ENCODE results near the gene RBM17. TPM values are rescaled to one million over a fixed set of nuclear protein-coding genes. Genes with fewer than 3 reads are reported as not detected.

The RBM17 gene
- total and polyA plus RNA-seq, 2 of the 4 experiments (the other 2 are of a cell fraction), result 24.6 to 56.7 TPM

DNA sequence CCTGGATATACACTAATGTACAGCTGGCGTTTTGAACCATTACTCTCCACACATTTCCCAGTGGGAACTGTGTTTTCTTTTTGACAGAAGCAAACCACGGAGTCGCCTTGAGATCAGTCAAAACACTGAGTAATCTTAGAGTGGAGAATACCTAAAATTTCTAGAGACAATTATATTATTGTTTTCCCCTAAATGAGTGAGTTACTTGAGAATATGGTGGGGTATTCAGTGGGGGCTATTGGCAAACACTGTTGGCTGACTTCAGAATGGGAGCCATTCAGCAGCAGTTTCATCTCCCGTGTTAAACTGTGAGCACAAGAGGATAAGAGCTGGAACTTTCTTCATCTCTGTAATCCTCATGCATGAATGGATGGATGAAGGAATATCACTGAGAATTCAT, 32.9 kb upstream of the RBM17 start:
- TF ChIP-seq RCOR1 (IDR thresholded peaks at IDR 0.05; ENCODE audit: insufficient replicate concordance, low read length), result no peak
- no peak for TF ChIP-seq POLR2A (IDR thresholded peaks at IDR 0.05; ENCODE audit: low read depth, low read length)
- no peak for TF ChIP-seq RFX5 (IDR thresholded peaks at IDR 0.05; ENCODE audit: low read depth, low read length)
- TF ChIP-seq, protein P1, sequence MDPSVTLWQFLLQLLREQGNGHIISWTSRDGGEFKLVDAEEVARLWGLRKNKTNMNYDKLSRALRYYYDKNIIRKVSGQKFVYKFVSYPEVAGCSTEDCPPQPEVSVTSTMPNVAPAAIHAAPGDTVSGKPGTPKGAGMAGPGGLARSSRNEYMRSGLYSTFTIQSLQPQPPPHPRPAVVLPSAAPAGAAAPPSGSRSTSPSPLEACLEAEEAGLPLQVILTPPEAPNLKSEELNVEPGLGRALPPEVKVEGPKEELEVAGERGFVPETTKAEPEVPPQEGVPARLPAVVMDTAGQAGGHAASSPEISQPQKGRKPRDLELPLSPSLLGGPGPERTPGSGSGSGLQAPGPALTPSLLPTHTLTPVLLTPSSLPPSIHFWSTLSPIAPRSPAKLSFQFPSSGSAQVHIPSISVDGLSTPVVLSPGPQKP (IDR thresholded peaks at IDR 0.05; ENCODE audit: borderline replicate concordance, low read depth, low read length), result no peak
- TF ChIP-seq, protein P2, sequence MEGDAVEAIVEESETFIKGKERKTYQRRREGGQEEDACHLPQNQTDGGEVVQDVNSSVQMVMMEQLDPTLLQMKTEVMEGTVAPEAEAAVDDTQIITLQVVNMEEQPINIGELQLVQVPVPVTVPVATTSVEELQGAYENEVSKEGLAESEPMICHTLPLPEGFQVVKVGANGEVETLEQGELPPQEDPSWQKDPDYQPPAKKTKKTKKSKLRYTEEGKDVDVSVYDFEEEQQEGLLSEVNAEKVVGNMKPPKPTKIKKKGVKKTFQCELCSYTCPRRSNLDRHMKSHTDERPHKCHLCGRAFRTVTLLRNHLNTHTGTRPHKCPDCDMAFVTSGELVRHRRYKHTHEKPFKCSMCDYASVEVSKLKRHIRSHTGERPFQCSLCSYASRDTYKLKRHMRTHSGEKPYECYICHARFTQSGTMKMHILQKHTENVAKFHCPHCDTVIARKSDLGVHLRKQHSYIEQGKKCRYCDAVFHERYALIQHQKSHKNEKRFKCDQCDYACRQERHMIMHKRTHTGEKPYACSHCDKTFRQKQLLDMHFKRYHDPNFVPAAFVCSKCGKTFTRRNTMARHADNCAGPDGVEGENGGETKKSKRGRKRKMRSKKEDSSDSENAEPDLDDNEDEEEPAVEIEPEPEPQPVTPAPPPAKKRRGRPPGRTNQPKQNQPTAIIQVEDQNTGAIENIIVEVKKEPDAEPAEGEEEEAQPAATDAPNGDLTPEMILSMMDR (conservative IDR thresholded peaks at IDR 0.05; ENCODE audit: low read depth, low read length), result no peak
- no peak for TF ChIP-seq CEBPB (IDR thresholded peaks at IDR 0.05; ENCODE audit: low read depth, low read length)
- no peak for TF ChIP-seq CHD1 (IDR thresholded peaks at IDR 0.05; ENCODE audit: low read depth, low read length)
- TF ChIP-seq FOS (IDR thresholded peaks at IDR 0.05; ENCODE audit: low read depth, low read length), result no peak
- TF ChIP-seq NFE2L2 (IDR thresholded peaks at IDR 0.05; ENCODE audit: low read depth, low read length), result no peak
- TF ChIP-seq MAZ (IDR thresholded peaks at IDR 0.05; ENCODE audit: borderline replicate concordance, low read depth, low read length), result no peak
- no peak for TF ChIP-seq MAFK (IDR thresholded peaks at IDR 0.05; ENCODE audit: low read depth, low read length)
- no peak for TF ChIP-seq MXI1 (IDR thresholded peaks at IDR 0.05; ENCODE audit: borderline replicate concordance, low read depth, low read length)
- TF ChIP-seq SMC3 (IDR thresholded peaks at IDR 0.05; ENCODE audit: low read depth, low read length), result no peak
- no peak for TF ChIP-seq BHLHE40 (IDR thresholded peaks at IDR 0.05; ENCODE audit: low read depth, low read length)
- TF ChIP-seq, protein P3, sequence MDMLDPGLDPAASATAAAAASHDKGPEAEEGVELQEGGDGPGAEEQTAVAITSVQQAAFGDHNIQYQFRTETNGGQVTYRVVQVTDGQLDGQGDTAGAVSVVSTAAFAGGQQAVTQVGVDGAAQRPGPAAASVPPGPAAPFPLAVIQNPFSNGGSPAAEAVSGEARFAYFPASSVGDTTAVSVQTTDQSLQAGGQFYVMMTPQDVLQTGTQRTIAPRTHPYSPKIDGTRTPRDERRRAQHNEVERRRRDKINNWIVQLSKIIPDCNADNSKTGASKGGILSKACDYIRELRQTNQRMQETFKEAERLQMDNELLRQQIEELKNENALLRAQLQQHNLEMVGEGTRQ (IDR thresholded peaks at IDR 0.05; ENCODE audit: low read depth, low read length), result no peak
- TF ChIP-seq RAD21 (IDR thresholded peaks at IDR 0.05; ENCODE audit: low read length), result no peak
- intact Hi-C loops (cut with micrococcal nuclease), result no loop called here

More for the DNA sequence above, 32.9 kb upstream of the RBM17 start:
- H2AK5ac ChIP-seq (ENCODE audit: low read depth, low read length), result no peak overlapping the region
- H3K9me3 ChIP-seq (ENCODE audit: control insufficient read depth, insufficient read depth, low read length), result no peaks in the 10 kb centered on the region
- no peak overlapping the region for H2BK120ac ChIP-seq (ENCODE audit: low read depth, low read length)
- H3K79me1 ChIP-seq (ENCODE audit: low read depth in 1 of 2, low read length in 2 of 2), result no peaks in the 10 kb centered on the region
- BruUV-seq (replicated peaks), result no TSS peak
- H2BK5ac ChIP-seq (ENCODE audit: low read depth, low read length, poor library complexity, severe bottlenecking), result no peak overlapping the region
- no peak overlapping the region for H3K4ac ChIP-seq (ENCODE audit: low read depth, low read length)
- DNase-seq, result no peak
- H3K36me3 ChIP-seq (ENCODE audit: control insufficient read depth, insufficient read depth, low read length), result no peaks in the 10 kb centered on the region
- dilution Hi-C loops (cut with HindIII; ENCODE audit: low sequenced_read_pairs, unreplicated experiment) (no loop called here), in situ Hi-C loops (cut with MboI; ENCODE audit: low sequenced_read_pairs) (no loop called here)
- no peak overlapping the region for H3K9ac ChIP-seq (ENCODE audit: low read depth, low read length)
- H2AFZ ChIP-seq (replicated peaks; ENCODE audit: low read length, poor library complexity), result no peak overlapping the region
- H3K4me3 ChIP-seq (ENCODE audit: insufficient read depth, low read depth, low read length), result no peak overlapping the region
- H2BK20ac ChIP-seq (ENCODE audit: low read depth, low read length), result no peak overlapping the region
- H3K27ac ChIP-seq (ENCODE audit: insufficient read depth, low read length), result no peak overlapping the region
- H3K14ac ChIP-seq (replicated peaks; ENCODE audit: low read depth, low read length), result no peak overlapping the region
- H3K4me1 ChIP-seq (ENCODE audit: control insufficient read depth, insufficient read depth, low read length), result peaks cover 3% of the 10 kb centered on the region; the same call in 1 of the 2 replicates
- no peak overlapping the region for H3K56ac ChIP-seq (ENCODE audit: extremely low read depth, insufficient read depth, low read length)
- no peak overlapping the region for H2BK15ac ChIP-seq (ENCODE audit: low read depth, low read length)
- H4K20me1 ChIP-seq (ENCODE audit: insufficient read depth, low read length), result no peaks in the 10 kb centered on the region
- no peak overlapping the region for H4K5ac ChIP-seq (ENCODE audit: low read depth, low read length)
- CTCF ChIA-PET, result no interaction called here
- POLR2A ChIA-PET (ENCODE audit: unreplicated experiment), result no interaction called here
- H3K27me3 ChIP-seq (ENCODE audit: control insufficient read depth, insufficient read depth, low read length), result peaks cover 17% of the 10 kb centered on the region
- no peak overlapping the region for H3K23ac ChIP-seq (ENCODE audit: low read depth, low read length)
- H4K91ac ChIP-seq (ENCODE audit: insufficient read depth, low read depth, low read length), result no peak overlapping the region
- ATAC-seq (ENCODE audit: low read depth), result no peak
- no peak overlapping the region for H3K18ac ChIP-seq (ENCODE audit: low read depth, low read length)
- H3K4me2 ChIP-seq (ENCODE audit: low read depth, low read length), result no peak overlapping the region
- no peak overlapping the region for H2AK9ac ChIP-seq (replicated peaks; ENCODE audit: low read depth, low read length, poor library complexity)
- H3K9me1 ChIP-seq (ENCODE audit: insufficient read depth, low read length), result no peaks in the 10 kb centered on the region
- no CpG with 5 or more reads among the region's 4 CpGs for WGBS, 2 experiments (ENCODE audit: extremely low coverage in 2 of 2, insufficient read length in 1 of 2)
- H4K8ac ChIP-seq (ENCODE audit: low read depth in 2 of 2, low read length in 2 of 2), result no peak overlapping the region

All from IMR-90 (cell line).